Breast epithelium (tissue), 4 donors: ENCODE data around the gene DNAH8. TPM values are rescaled to one million over a fixed set of nuclear protein-coding genes. Genes with fewer than 3 reads are reported as not detected.

Experiments
- DNase-seq, 2 donors: peaks; one replicate each; pipeline ENCODE4 v3.0.0-alpha.2; 2019; ENCODE audit warnings: low spot score in 2 of 2
- H3K27ac ChIP-seq, 2 donors: fragments of 200-600 bp; sonication (generic) in 1 of 2; one replicate each; pipeline ENCODE4 v1.5.1; 2016 to 2019; ENCODE audit warnings: mild to moderate bottlenecking in 1 of 2
- H3K27me3 ChIP-seq, 2 donors: fragments of 200-600 bp; sonication (generic) in 1 of 2; one replicate each; pipeline versions ENCODE4 v1.5.1 to v1.6.0; 2017 to 2019; ENCODE audit warnings: control low read depth in 1 of 2, mild to moderate bottlenecking in 1 of 2
- H3K36me3 ChIP-seq: fragments of 200-600 bp; one replicate; pipeline ENCODE4 v1.5.1; 2019
- H3K4me1 ChIP-seq, 2 donors: fragments of 200-600 bp; sonication (generic); one replicate each; pipeline ENCODE4 v1.5.1; 2016 to 2019; ENCODE audit warnings: control low read depth in 1 of 2
- H3K4me3 ChIP-seq, 3 donors: fragments of 200-600 bp; sonication (generic); 1 replicate in 2 of 3; 2 replicates in 1 of 3; pipeline ENCODE4 v1.5.1; 2016 to 2019; ENCODE audit warnings: mild to moderate bottlenecking in 3 of 3, moderate library complexity in 2 of 3
- H3K9me3 ChIP-seq, 2 donors: fragments of 200-600 bp; sonication (generic) in 1 of 2; one replicate each; pipeline ENCODE4 v1.5.1; 2016 to 2019; ENCODE audit warnings: control low read depth in 1 of 2
- POLR2A ChIP-seq: fragments of 450-650 bp; IDR thresholded peaks from one replicate; pipeline ENCODE4 v1.6.1; 2016; ENCODE audit warnings: antibody characterized with exemption, mild to moderate bottlenecking, moderate library complexity
- POLR2AphosphoS5 ChIP-seq, 3 donors: sonication (generic); formaldehyde crosslinking; IDR thresholded peaks; one replicate each; pipeline ENCODE4 v1.6.1; 2017; ENCODE audit warnings: antibody characterized with exemption in 3 of 3
- intact Hi-C: fragments of 100-400 bp; cut with DNase I; formaldehyde crosslinking; loops from one replicate; pipeline ENCODE4 v1.15.1; 2023; ENCODE audit warnings: low total_unique reads
- total RNA-seq, 3 donors: library from RNA; depleted of rRNA; stranded (reverse); fragments of >200 nt; gene quantifications; one replicate each; pipeline ENCODE4 v1.1.0, GENCODE V29; 2016
- TF ChIP-seq, protein P1 (sequence below), 3 donors: fragments of 450-650 bp; IDR thresholded peaks; one replicate each; pipeline ENCODE4 v1.5.1; 2016 to 2017; ENCODE audit warnings: antibody characterized with exemption in 3 of 3, mild to moderate bottlenecking in 3 of 3, moderate library complexity in 3 of 3

The DNAH8 gene
- total RNA-seq, 3 donors from 2014 or later: under 0.01 TPM; not detected in 1

DNA sequence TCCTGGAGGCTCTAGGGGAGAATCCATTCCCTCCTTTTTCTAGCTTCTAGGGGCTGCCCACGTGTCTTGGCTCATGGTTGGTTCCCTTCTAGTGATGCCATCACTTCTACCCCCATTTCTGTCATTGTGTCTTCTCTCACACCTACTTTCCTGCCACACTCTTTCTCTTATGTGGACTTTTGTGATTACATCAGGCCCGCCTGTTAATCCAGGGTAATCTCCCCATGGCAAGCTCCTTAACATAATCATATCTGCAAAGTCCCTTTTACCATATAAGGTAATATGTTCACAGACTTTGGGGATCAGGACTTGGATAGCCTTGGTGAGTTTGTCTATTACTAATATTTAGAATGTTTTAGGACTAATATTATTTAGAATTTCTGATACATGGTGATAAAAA is 111.9 kb downstream of the DNAH8 start:
- no peak for DNase-seq
- no peak overlapping the region for H3K27ac ChIP-seq
- peaks cover 0 to 9% of the 10 kb centered on the region in 2 donors for H3K9me3 ChIP-seq
- TF ChIP-seq POLR2AphosphoS5 (IDR thresholded peaks at IDR 0.05): no peak
- no peak for TF ChIP-seq POLR2A
- TF ChIP-seq, protein P1, sequence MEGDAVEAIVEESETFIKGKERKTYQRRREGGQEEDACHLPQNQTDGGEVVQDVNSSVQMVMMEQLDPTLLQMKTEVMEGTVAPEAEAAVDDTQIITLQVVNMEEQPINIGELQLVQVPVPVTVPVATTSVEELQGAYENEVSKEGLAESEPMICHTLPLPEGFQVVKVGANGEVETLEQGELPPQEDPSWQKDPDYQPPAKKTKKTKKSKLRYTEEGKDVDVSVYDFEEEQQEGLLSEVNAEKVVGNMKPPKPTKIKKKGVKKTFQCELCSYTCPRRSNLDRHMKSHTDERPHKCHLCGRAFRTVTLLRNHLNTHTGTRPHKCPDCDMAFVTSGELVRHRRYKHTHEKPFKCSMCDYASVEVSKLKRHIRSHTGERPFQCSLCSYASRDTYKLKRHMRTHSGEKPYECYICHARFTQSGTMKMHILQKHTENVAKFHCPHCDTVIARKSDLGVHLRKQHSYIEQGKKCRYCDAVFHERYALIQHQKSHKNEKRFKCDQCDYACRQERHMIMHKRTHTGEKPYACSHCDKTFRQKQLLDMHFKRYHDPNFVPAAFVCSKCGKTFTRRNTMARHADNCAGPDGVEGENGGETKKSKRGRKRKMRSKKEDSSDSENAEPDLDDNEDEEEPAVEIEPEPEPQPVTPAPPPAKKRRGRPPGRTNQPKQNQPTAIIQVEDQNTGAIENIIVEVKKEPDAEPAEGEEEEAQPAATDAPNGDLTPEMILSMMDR (IDR thresholded peaks at IDR 0.05): no peak
- no peaks in the 10 kb centered on the region for H3K4me1 ChIP-seq
- no peaks in the 10 kb centered on the region for H3K36me3 ChIP-seq
- H3K27me3 ChIP-seq: no peaks in the 10 kb centered on the region
- intact Hi-C loops: no loop called here
- H3K4me3 ChIP-seq: no peak overlapping the region

- intact Hi-C loops: no loop called here
- TF ChIP-seq, protein P1 (IDR thresholded peaks at IDR 0.05): no peak
- TF ChIP-seq POLR2AphosphoS5 (IDR thresholded peaks at IDR 0.05): no peak
- Histone ChIP-seq H3K27ac (no peak overlapping the region), H3K36me3 (no peaks in the 10 kb centered on the region), H3K4me1 (no peaks in the 10 kb centered on the region), H3K4me3 (no peak overlapping the region), H3K9me3 (peaks cover 0 to 9% of the 10 kb centered on the region in 2 donors), H3K27me3 (no peaks in the 10 kb centered on the region)
- DNase-seq: no peak
Measured at GRCh38 chr6:38831865-38832264, 116.8 kb downstream of the DNAH8 start.

GRCh38 chr6:38833320-38833719 is 118.2 kb downstream of the DNAH8 start:
- no peaks in the 10 kb centered on the region for H3K36me3 ChIP-seq
- intact Hi-C loops: no loop called here
- no peaks in the 10 kb centered on the region for H3K4me1 ChIP-seq
- peaks cover 0 to 9% of the 10 kb centered on the region in 2 donors for H3K9me3 ChIP-seq
- H3K27ac ChIP-seq: no peak overlapping the region
- no peaks in the 10 kb centered on the region for H3K27me3 ChIP-seq
- TF ChIP-seq, protein P1 (IDR thresholded peaks at IDR 0.05): no peak
- TF ChIP-seq POLR2A (no peak), POLR2AphosphoS5 (IDR thresholded peaks at IDR 0.05) (no peak)
- no peak overlapping the region for H3K4me3 ChIP-seq
- DNase-seq: no peak

GRCh38 chr6:38836585-38836984 is 121.5 kb downstream of the DNAH8 start:
- TF ChIP-seq, protein P1 (IDR thresholded peaks at IDR 0.05): no peak
- TF ChIP-seq POLR2AphosphoS5 (IDR thresholded peaks at IDR 0.05) (no peak), POLR2A (no peak)
- no peaks in the 10 kb centered on the region for H3K36me3 ChIP-seq
- DNase-seq: no peak
- no peak overlapping the region for H3K27ac ChIP-seq
- no peaks in the 10 kb centered on the region for H3K9me3 ChIP-seq
- intact Hi-C loops: no loop called here
- no peaks in the 10 kb centered on the region for H3K27me3 ChIP-seq
- H3K4me3 ChIP-seq: no peak overlapping the region
- no peaks in the 10 kb centered on the region for H3K4me1 ChIP-seq

DNA sequence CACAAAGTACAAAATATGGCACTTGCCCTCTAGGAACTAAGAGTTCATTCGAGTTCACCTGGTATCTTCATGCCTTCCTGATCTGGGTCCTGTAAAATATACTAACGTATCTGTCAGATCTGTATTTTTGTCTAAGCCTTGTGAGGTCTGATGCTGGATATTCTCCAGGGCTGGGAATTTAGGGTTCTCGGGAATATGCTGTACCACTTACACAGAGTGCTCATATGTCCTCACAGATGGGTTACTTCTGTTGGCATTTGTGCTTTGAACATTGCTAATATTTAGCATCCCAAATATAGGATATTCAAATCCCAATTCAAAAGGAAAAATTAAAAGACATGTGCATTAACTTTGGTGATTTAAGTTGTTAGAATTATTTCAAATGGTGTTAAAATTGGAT is 122.0 kb downstream of the DNAH8 start:
- Histone ChIP-seq H3K9me3 (no peaks in the 10 kb centered on the region), H3K27me3 (no peaks in the 10 kb centered on the region), H3K4me3 (no peak overlapping the region), H3K36me3 (no peaks in the 10 kb centered on the region), H3K4me1 (no peaks in the 10 kb centered on the region), H3K27ac (no peak overlapping the region)
- DNase-seq: no peak
- TF ChIP-seq POLR2A (no peak), POLR2AphosphoS5 (IDR thresholded peaks at IDR 0.05) (no peak)
- TF ChIP-seq, protein P1 (IDR thresholded peaks at IDR 0.05): no peak
- intact Hi-C loops: no loop called here
